ENCODE results near the gene GPR137. TPM values are rescaled to one million over a fixed set of nuclear protein-coding genes. Genes with fewer than 3 reads are reported as not detected.

The GPR137 gene
- polyA plus RNA-seq, 2 of the 4 experiments (the other 2 are of a cell fraction), result 11.0 to 37.4 TPM

GRCh38 chr11:64243236-64243854, 42.3 kb upstream of the GPR137 start:
- ChIA-PET POLR2A (interaction anchor here (2.7 to 6.0 kb wide), 2 partner anchors 27 to 42 kb away, joined by 7 to 53 read pairs; partner anchors contain the start of genes BAD and GPR137), CTCF (interaction anchor here (0.7 to 12.2 kb wide), 9 partner anchors 7 to 75 kb away, joined by 3 to 220 read pairs (median 4); partner anchors contain the start of genes BAD, CATSPERZ, ESRRA and GPR137)
- no peak overlapping the region; the same call in 2 of the 3 replicates for H3K4me3 ChIP-seq
- FAIRE-seq (no peak), DNase-seq (ENCODE audit: low read depth in 1 of 2, low spot score in 1 of 2) (no peak), ATAC-seq (no peak)
- H3K4me2 ChIP-seq, result peak overlapping the region; percentile 100
- 75% methylated on average over 8 of the region's 8 CpGs for WGBS (ENCODE audit: missing lambda C conversion rate)
- peak overlapping the region in 1 of 2 experiments; percentile 98; a peak in 3 of 6 replicates for H3K27ac ChIP-seq
- no peak for TF ChIP-seq CBX2 (IDR thresholded peaks at IDR 0.05; ENCODE audit: borderline replicate concordance, low read depth)
- no peak for TF ChIP-seq HOXA7 (CRISPR knock-in tag; IDR thresholded peaks at IDR 0.05)
- no peak for TF ChIP-seq MYC (IDR thresholded peaks at IDR 0.05; ENCODE audit: borderline replicate concordance, low read length)
- TF ChIP-seq JUN (IDR thresholded peaks at IDR 0.05), result peak in 1 of 2 experiments; percentile 56; a peak in 1 of 5 replicates
- no peak for TF ChIP-seq FOSL2 (IDR thresholded peaks at IDR 0.05)
- TF ChIP-seq FOSL2 (CRISPR knock-in tag; IDR thresholded peaks at IDR 0.05), result peak; percentile 41; the same call in 1 of the 2 replicates
- no peak for TF ChIP-seq CTCF (IDR thresholded peaks at IDR 0.05)
- TF ChIP-seq HOXB5 (CRISPR knock-in tag; IDR thresholded peaks at IDR 0.05), result no peak
- TF ChIP-seq TP53 (CRISPR knock-in tag; IDR thresholded peaks at IDR 0.05), result no peak
- H3K9me3 ChIP-seq, result no peaks in the 10 kb centered on the region
- H3K4me1 ChIP-seq, result peaks cover 44% of the 10 kb centered on the region

- Histone ChIP-seq H3K4me2 (peak overlapping the region; percentile 100), H3K4me1 (peaks cover 44% of the 10 kb centered on the region), H3K27ac (peak overlapping the region in 1 of 2 experiments; percentile 99; a peak in 3 of 6 replicates), H3K9me3 (no peaks in the 10 kb centered on the region), H3K4me3 (no peak overlapping the region)
- 40% methylated on average over 5 of the region's 5 CpGs for WGBS (ENCODE audit: missing lambda C conversion rate)
- no peak for FAIRE-seq
- ChIA-PET CTCF (interaction anchor here (0.9 to 12.2 kb wide), 7 partner anchors 8 to 70 kb away, joined by 3 to 220 read pairs (median 5); partner anchors contain the start of genes BAD, CATSPERZ, ESRRA and GPR137), POLR2A (interaction anchor here (0.6 to 6.0 kb wide), 2 partner anchors 26 to 611 kb away, joined by 3 to 53 read pairs; no protein-coding TSS in a partner anchor)
- DNase-seq (ENCODE audit: low read depth in 1 of 2, low spot score in 1 of 2), result no peak
- TF ChIP-seq NPAS2 (CRISPR knock-in tag; IDR thresholded peaks at IDR 0.05; ENCODE audit: borderline replicate concordance), result no peak
- no peak for TF ChIP-seq TP53 (CRISPR knock-in tag; IDR thresholded peaks at IDR 0.05)
- no peak for TF ChIP-seq FOSB (CRISPR knock-in tag; IDR thresholded peaks at IDR 0.05)
- no peak for TF ChIP-seq GATA3 (IDR thresholded peaks at IDR 0.05; ENCODE audit: borderline replicate concordance)
- no peak for TF ChIP-seq RCOR1 (IDR thresholded peaks at IDR 0.05; ENCODE audit: low read depth, low read length)
- TF ChIP-seq SMC3 (IDR thresholded peaks at IDR 0.05), result no peak
- TF ChIP-seq JUN (IDR thresholded peaks at IDR 0.05), result no peak; a peak in 1 of 5 replicates
- no peak for TF ChIP-seq HOXB5 (CRISPR knock-in tag; IDR thresholded peaks at IDR 0.05)
- no peak for TF ChIP-seq HES2 (IDR thresholded peaks at IDR 0.05)
- TF ChIP-seq ESRRA (IDR thresholded peaks at IDR 0.05; ENCODE audit: borderline replicate concordance, low read length), result no peak
- TF ChIP-seq MYC (IDR thresholded peaks at IDR 0.05; ENCODE audit: borderline replicate concordance, low read length), result no peak
- no peak for TF ChIP-seq CTCF (IDR thresholded peaks at IDR 0.05)
- ATAC-seq, result no peak
Observed at GRCh38 chr11:64244107-64244506, 41.5 kb upstream of the GPR137 start.

- Histone ChIP-seq H3K9me3 (no peaks in the 10 kb centered on the region), H3K4me3 (peak overlapping the region; percentile 84), H3K4me1 (peaks cover 43% of the 10 kb centered on the region), H3K4me2 (peak overlapping the region; percentile 100), H3K27ac (peak overlapping the region; percentile 99 to 100)
- TF ChIP-seq ZC3H11A (IDR thresholded peaks at IDR 0.05) (0 out of 2 replicates have a peak, but pooled peaks have one; percentile 9), CBX2 (IDR thresholded peaks at IDR 0.05; ENCODE audit: borderline replicate concordance, low read depth) (no peak), NFE2L2 (conservative IDR thresholded peaks at IDR 0.05; ENCODE audit: low read length) (no peak), PHF8 (IDR thresholded peaks at IDR 0.05; ENCODE audit: borderline replicate concordance, low read depth) (no peak), EHMT2 (IDR thresholded peaks at IDR 0.05; ENCODE audit: low read depth) (no peak), JUN (IDR thresholded peaks at IDR 0.05) (0 out of 5 replicates have a peak, but pooled peaks of 1 of the 2 experiments have one; percentile 16)
- no peak for DNase-seq (ENCODE audit: low read depth in 1 of 2, low spot score in 1 of 2)
- CTCF ChIA-PET, result interaction anchor here (0.9 to 12.2 kb wide), 5 partner anchors 20 to 110 kb away, joined by 3 to 220 read pairs (median 6); partner anchors contain the start of genes CATSPERZ and ESRRA
- POLR2A ChIA-PET, result interaction anchor here (0.6 to 6.0 kb wide), 5 partner anchors 25 to 108 kb away, joined by 3 to 53 read pairs (median 10); partner anchors contain the start of genes ESRRA and STIP1
- FAIRE-seq, result no peak
- no peak for ATAC-seq
- WGBS (ENCODE audit: missing lambda C conversion rate), result 33% methylated on average over 4 of the region's 6 CpGs
Observed at GRCh38 chr11:64244966-64245365, 40.7 kb upstream of the GPR137 start.

Data from A549 (cell line).